Suppressor macrophage (primary cell): ENCODE data around the gene TCERG1L.
"Not testable (repeated sequence)": the region's sequence is repeated elsewhere in the genome, so short reads cannot be mapped to it uniquely, and the experiment has no call there.

ENCODE experiments used
- DNase-seq, 4 experiments: peaks; one replicate each; pipeline ENCODE4 v3.0.0-alpha.2; 2020 to 2022
- total RNA-seq, 17 experiments: gene quantifications; one replicate each; lab custom pipeline; 2026; ENCODE audit warnings: mixed read lengths in 6 of 17, inconsistent platforms in 3 of 17; lab: John Stamatoyannopoulos, UW

Gene TCERG1L, protein sequence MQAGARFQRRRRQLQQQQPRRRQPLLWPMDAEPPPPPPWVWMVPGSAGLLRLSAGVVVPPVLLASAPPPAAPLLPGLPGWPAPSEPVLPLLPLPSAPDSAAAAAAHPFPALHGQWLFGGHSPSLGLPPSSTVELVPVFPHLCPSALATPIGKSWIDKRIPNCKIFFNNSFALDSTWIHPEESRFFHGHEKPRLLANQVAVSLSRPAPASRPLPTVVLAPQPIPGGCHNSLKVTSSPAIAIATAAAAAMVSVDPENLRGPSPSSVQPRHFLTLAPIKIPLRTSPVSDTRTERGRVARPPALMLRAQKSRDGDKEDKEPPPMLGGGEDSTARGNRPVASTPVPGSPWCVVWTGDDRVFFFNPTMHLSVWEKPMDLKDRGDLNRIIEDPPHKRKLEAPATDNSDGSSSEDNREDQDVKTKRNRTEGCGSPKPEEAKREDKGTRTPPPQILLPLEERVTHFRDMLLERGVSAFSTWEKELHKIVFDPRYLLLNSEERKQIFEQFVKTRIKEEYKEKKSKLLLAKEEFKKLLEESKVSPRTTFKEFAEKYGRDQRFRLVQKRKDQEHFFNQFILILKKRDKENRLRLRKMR
- total RNA-seq, result 0 to 2.6 (median 0) reads per million in 17 experiments

- peak in 3 of 4 experiments; percentile 3 to 27 (median 16) for DNase-seq
Measured at GRCh38 chr10:131311661-131312477, at the start of gene TCERG1L. Gene TCERG1L (minus strand): TSS chr10:131311721. CDS start chr10:131311635, 86 bp downstream.

- DNase-seq, result no peak
Measured at GRCh38 chr10:131358741-131359442, 47.4 kb upstream of the TCERG1L start.

GRCh38 chr10:131356442-131356841, 44.9 kb upstream of the TCERG1L start:
- no peak for DNase-seq

DNA sequence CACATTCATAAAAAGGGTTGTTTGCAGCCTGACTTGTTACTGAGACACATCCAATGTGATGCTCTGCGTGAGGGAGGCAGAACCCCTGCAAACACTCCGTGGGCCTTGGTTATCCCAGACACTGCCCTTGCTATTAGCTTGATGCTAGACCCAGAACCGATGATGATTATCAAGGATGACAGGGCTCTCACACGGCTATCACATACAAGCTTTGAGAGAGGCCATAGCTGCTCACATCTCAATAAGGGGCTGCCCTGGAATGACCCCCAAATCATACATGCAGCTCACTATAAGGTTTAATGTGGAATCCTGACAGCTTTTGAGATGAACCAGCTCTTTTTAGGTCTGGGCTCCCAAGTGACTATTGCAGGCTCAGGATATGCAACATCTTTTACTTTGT, 44.4 kb upstream of the TCERG1L start:
- DNase-seq, result no peak

- no peak for DNase-seq
Measured at GRCh38 chr10:131355056-131355455, 43.5 kb upstream of the TCERG1L start.

DNA sequence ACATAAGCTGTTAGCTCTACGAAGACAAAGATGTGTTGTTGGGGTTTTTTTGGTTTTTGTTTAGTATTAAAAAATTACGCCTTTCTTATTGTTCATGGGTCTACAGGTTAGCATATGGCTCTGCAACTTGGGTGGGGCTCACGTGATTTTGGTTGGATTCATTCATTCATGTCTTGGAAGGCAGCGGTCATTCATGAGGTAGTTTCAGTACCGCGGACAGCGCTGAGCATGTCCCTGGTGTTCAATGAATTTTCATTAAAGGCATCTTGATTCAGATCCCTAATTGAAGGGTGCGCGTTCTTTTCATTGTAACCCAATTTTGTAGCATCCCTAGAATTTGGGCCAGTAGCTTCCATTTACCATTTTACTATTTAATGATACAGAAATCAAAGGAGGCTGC, 42.9 kb upstream of the TCERG1L start:
- peak in 2 of 4 experiments; percentile 17 to 18 for DNase-seq

GRCh38 chr10:131352765-131353290, 41.3 kb upstream of the TCERG1L start:
- no peak for DNase-seq

- no peak for DNase-seq
Measured at GRCh38 chr10:131350660-131351059, 39.1 kb upstream of the TCERG1L start.

- DNase-seq, result no peak
Measured at GRCh38 chr10:131350245-131350644, 38.7 kb upstream of the TCERG1L start.

DNA sequence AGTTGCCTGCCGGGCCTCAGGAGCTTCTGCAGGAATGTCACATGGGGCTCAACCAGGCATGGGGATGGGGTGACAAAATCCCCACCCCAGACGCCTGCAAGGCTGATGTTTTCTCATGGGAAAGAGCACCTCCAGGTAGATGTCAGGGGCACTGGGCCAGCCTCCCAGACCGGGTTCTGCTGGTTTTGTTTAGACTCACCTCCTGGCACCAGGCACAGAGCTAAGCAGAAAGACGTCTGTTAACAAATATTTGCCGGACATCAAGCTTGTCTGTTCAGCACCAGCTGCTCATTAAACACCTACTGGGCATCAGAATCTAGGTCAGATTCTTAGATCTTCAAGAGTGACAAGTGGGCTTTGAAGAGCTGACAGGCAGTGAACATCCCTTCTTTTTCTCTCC, 34.9 kb upstream of the TCERG1L start:
- no peak for DNase-seq

DNA sequence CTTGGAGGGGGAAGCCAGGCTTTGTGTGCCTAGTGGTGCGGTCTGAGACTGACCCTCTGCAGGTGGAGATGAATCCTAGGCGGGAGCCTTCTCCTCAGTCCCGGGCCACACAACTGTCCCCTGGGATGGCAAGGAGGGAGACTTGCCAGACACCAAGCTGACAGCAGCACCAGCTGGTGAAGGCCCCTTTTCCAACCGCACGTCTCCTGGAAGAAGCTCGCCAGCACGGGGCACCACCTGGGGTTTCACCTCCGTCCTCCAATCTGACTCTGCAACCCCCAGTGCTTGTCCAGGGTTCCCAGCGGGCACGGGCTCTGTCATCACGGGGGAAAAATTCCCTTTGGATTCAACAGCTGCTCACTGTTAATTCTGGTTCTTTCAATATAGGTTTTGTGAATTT, 34.2 kb upstream of the TCERG1L start:
- no peak for DNase-seq

DNA sequence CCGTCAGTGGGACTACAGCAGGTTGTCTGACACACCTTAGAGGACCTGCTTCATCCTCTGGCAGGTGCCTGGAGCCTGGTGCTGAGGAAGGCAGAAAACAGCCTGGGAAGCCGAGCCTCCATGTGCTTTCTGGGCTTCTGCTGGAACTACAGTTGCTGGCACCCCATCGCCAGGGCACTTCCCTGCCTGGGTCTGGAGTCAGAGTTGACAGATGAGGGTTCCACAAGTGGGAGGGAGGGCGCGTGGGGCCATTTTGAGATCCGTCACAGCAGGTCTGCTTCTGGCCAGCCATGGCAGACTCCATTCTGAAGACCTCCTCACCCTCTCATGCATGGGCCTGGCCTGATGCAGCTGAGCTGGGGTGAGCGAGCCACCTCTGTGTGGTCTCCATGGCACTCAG, 33.2 kb upstream of the TCERG1L start:
- DNase-seq, result no peak

GRCh38 chr10:131337741-131338140, 26.2 kb upstream of the TCERG1L start:
- no peak for DNase-seq

GRCh38 chr10:131332821-131333220, 21.3 kb upstream of the TCERG1L start:
- no peak for DNase-seq

DNA sequence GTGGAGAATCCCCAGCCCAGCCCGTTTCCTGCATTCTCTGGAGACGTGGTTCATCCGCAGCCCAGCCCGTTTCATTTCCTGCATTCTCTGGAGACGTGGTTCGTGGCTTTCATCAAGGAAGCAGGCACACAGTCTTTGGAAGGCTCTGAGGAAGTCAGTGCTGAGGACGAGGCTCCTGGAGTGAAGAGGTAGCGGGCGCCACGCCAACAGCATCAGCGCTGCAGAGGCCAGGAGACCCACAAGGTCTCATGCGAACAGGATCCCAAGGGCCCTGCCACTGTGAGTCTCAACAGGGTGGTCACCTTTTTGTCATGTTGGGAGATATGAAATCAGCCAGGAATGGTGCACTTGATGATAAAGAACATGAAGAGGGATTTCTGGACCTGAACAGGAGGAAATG, 12.4 kb upstream of the TCERG1L start:
- DNase-seq, result no peak

DNA sequence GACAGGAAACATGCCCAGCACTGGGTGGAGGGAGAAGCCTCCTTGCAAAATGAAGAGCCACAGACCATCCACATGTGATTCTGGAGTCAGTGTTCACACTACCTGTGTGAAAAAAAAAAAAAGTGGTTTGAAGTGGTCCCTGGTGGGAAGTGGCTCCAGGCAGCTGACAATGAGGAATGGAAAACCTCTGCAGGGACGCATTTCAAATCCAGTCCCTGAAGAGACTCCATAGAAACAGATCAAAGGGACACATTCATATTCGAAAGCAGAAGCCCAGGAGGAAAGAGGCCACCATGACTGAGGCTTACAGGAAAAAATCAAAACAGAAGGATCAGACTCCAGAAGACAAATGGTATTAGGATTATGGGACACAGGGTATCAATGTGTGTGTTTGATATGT, 11.5 kb upstream of the TCERG1L start:
- DNase-seq, result no peak

DNA sequence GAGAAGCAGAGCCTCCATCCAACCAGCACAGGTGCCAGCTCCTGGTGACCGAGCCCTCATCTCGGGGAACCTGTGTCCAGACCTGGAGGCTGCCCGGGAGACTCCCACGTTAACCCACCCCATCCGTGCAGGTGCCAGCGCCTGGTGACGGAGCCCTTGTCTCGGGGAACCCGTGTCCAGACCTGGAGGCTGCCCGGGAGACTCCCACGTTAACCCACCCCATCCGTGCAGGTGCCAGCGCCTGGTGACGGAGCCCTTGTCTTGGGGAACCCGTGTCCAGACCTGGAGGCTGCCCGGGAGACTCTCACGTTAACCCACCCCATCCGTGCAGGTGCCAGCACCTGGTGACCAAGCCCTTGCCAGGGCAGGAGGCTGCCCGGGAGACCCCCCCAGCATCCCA, 11.1 kb upstream of the TCERG1L start:
- not testable (repeated sequence) for DNase-seq

- no peak for DNase-seq
Measured at GRCh38 chr10:131320860-131321604, 9.5 kb upstream of the TCERG1L start.

DNA sequence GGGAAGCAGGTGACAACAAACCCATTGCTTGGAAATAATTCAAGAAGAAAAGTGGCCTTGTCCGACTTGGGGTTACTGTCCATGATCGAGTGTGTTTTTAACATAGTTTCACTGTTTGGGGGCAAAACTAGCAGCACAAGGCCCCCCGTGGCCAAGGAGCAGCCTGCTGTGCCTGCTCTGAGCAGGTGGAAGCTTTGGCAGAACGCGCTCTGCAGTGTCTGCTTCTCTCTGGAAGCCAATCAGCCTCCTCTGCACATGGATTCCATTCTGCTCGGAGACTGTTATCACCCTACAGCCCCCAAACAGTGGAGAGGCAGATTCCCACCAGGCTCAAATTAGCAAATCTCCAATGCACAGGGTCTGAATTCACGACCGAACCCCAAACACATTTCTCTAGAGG, 7.3 kb upstream of the TCERG1L start:
- DNase-seq, result no peak

DNA sequence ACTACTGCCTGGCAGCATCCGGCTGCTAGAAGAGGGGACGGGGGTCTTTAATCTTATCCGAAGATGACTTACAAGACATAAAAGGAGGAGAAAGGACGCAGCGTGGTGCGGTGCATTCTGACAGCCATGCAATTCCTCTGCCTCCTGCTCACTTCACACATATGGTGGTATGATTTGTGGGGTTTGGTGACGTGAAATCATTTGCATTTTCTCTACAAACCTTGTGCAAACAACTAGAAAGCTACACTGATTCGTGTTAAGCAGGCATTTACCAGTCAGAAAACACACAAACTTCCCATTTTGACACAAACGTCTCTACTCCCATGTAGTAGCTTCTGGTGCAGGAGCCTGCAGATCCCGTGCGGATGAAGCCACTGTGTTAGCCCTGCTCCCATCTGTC, 6.8 kb upstream of the TCERG1L start:
- DNase-seq, result no peak

GRCh38 chr10:131316321-131317075, 5.0 kb upstream of the TCERG1L start:
- DNase-seq, result no peak
